ENCODE measurements around the gene KCNC4.

Gene KCNC4

GRCh38 chr1:110223127-110223526 lies 13.0 kb downstream of the KCNC4 start:
- no peak overlapping the region for H3K4me3 ChIP-seq (ENCODE audit: low read depth, low read length)
- no peak for TF ChIP-seq CTCF (IDR thresholded peaks at IDR 0.05; ENCODE audit: low read depth, low read length, missing control alignments)
- DNase-seq (ENCODE audit: low read depth): no peak

- no peak for DNase-seq (ENCODE audit: low read depth)
- no peak overlapping the region for H3K4me3 ChIP-seq (ENCODE audit: low read depth, low read length)
- TF ChIP-seq CTCF (IDR thresholded peaks at IDR 0.05; ENCODE audit: low read depth, low read length, missing control alignments): no peak
These were observed 13.5 kb downstream of the KCNC4 start for GRCh38 chr1:110223581-110223980.

- DNase-seq (ENCODE audit: low read depth): no peak
- no peak overlapping the region for H3K4me3 ChIP-seq (ENCODE audit: low read depth, low read length)
- TF ChIP-seq CTCF (IDR thresholded peaks at IDR 0.05; ENCODE audit: low read depth, low read length, missing control alignments): no peak
These were observed 14.3 kb downstream of the KCNC4 start for GRCh38 chr1:110224240-110224995.

- no peak for DNase-seq (ENCODE audit: low read depth)
- TF ChIP-seq CTCF (IDR thresholded peaks at IDR 0.05; ENCODE audit: low read depth, low read length, missing control alignments): no peak
- no peak overlapping the region for H3K4me3 ChIP-seq (ENCODE audit: low read depth, low read length)
These were observed 15.1 kb downstream of the KCNC4 start for GRCh38 chr1:110225212-110225611.

- DNase-seq (ENCODE audit: low read depth): no peak
- no peak for TF ChIP-seq CTCF (IDR thresholded peaks at IDR 0.05; ENCODE audit: low read depth, low read length, missing control alignments)
- no peak overlapping the region for H3K4me3 ChIP-seq (ENCODE audit: low read depth, low read length)
These were observed 15.8 kb downstream of the KCNC4 start for GRCh38 chr1:110225756-110226404.

- TF ChIP-seq CTCF (IDR thresholded peaks at IDR 0.05; ENCODE audit: low read depth, low read length, missing control alignments): no peak
- no peak for DNase-seq (ENCODE audit: low read depth)
- H3K4me3 ChIP-seq (ENCODE audit: low read depth, low read length): no peak overlapping the region
These were observed 17.7 kb downstream of the KCNC4 start for GRCh38 chr1:110227774-110228173.
